RWPE2 (cell line): ENCODE results near the gene KCND2.

ENCODE experiments used
- ATAC-seq: fragments of 200-7000 bp; cut with Tn5 transposase; 3 replicates; pipeline ENCODE4 v1.9.1; 2021; ENCODE audit warnings: low read depth
- DNase-seq: peaks from one replicate; pipeline ENCODE4 v3.0.0-alpha.2; 2020; ENCODE audit warnings: low spot score
- H3K27ac ChIP-seq: fragments of 450-650 bp; 2 replicates; pipeline ENCODE4 v1.5.1; 2017; ENCODE audit warnings: mild to moderate bottlenecking; ENCODE audit not compliant: poor library complexity, severe bottlenecking
- H3K27me3 ChIP-seq: fragments of 250-450 bp; sonication (Bioruptor Pico); 2 replicates; pipeline ENCODE4 v1.5.1; 2021; ENCODE audit warnings: mild to moderate bottlenecking, moderate library complexity; ENCODE audit not compliant: insufficient read depth, poor library complexity, severe bottlenecking
- H3K36me3 ChIP-seq: fragments of 250-450 bp; sonication (Bioruptor Pico); 2 replicates; pipeline ENCODE4 v1.5.1; 2020; ENCODE audit warnings: low read depth, mild to moderate bottlenecking, moderate library complexity
- H3K4me1 ChIP-seq: fragments of 250-450 bp; sonication (Bioruptor Pico); 2 replicates; pipeline ENCODE4 v1.5.1; 2021; ENCODE audit warnings: mild to moderate bottlenecking, moderate library complexity; ENCODE audit not compliant: insufficient read depth, poor library complexity, severe bottlenecking
- H3K4me3 ChIP-seq: fragments of 250-450 bp; sonication (Bioruptor Pico); 2 replicates; pipeline ENCODE4 v1.5.1; 2021; ENCODE audit warnings: mild to moderate bottlenecking, moderate library complexity; ENCODE audit not compliant: severe bottlenecking
- H3K9me3 ChIP-seq: fragments of 250-450 bp; sonication (Bioruptor Pico); 2 replicates; pipeline ENCODE4 v1.5.1; 2021; ENCODE audit warnings: mild to moderate bottlenecking, moderate library complexity; ENCODE audit not compliant: severe bottlenecking
- TF ChIP-seq, protein P1 (sequence below): fragments of 450-650 bp; IDR thresholded peaks from one replicate; pipeline ENCODE4 v1.5.1; 2017; ENCODE audit warnings: mild to moderate bottlenecking, moderate library complexity; ENCODE audit not compliant: poor library complexity, severe bottlenecking

The KCND2 gene

DNA sequence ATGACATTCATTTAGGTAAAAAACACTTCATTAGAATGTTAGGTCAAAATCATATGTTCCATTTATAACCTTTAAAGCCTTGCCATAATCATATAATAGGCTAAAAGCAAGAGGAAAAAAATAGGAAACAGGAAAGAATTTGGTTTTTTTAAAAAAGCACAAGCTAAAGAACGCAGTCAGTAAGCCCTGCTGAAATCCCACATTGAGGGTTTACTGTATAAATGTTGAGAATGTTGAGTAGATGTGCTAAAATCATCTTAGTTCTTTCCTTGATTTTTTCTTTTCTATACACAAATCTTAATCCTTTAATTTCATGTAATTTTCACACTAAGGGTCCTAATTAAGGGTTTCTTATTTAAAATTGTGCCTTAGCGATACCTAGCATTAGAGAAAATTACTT, 452.0 kb downstream of the KCND2 start:
- TF ChIP-seq, protein P1, sequence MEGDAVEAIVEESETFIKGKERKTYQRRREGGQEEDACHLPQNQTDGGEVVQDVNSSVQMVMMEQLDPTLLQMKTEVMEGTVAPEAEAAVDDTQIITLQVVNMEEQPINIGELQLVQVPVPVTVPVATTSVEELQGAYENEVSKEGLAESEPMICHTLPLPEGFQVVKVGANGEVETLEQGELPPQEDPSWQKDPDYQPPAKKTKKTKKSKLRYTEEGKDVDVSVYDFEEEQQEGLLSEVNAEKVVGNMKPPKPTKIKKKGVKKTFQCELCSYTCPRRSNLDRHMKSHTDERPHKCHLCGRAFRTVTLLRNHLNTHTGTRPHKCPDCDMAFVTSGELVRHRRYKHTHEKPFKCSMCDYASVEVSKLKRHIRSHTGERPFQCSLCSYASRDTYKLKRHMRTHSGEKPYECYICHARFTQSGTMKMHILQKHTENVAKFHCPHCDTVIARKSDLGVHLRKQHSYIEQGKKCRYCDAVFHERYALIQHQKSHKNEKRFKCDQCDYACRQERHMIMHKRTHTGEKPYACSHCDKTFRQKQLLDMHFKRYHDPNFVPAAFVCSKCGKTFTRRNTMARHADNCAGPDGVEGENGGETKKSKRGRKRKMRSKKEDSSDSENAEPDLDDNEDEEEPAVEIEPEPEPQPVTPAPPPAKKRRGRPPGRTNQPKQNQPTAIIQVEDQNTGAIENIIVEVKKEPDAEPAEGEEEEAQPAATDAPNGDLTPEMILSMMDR = no peak
- ATAC-seq (no peak), DNase-seq (no peak)

DNA sequence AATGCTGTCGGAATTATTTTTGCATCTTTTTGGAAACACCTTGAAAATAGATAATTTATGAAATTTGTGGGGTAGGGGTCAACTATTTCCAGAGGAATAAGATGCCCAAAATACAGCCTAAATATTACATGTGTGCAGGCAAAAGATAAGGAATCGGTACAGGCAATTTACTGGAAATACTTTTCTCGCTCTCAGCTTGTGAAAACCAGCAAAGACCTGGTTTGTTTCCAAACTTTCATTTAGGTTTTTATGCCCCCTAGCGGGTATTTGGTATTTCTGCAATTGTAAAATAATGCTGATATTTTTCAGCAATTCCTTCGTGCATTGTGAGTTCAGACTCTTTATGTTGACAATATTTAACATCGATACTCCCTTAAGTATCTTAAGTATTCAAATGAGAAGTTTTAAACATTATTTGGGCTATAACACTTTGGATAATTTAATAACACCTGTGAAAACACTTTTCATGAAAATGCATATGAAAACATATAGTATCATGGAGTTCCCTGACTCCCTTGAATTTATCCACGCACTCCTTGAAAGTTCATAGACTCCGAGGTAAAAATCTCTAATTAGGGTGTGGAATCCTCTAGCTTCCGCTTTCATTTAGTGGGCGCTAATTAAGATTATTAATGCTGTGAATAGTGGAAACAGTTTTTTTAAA, 452.5 kb downstream of the KCND2 start:
- Histone ChIP-seq H3K27ac (no peak overlapping the region), H3K36me3 (no peaks in the 10 kb centered on the region), H3K9me3 (no peaks in the 10 kb centered on the region), H3K4me1 (no peaks in the 10 kb centered on the region), H3K27me3 (no peaks in the 10 kb centered on the region), H3K4me3 (no peak overlapping the region)
- DNase-seq = no peak
- TF ChIP-seq, protein P1 = peak; percentile 84
- ATAC-seq = no peak

More for the DNA sequence above, 452.0 kb downstream of the KCND2 start:
- no peaks in the 10 kb centered on the region for H3K9me3 ChIP-seq
- H3K4me3 ChIP-seq = no peak overlapping the region
- H3K27me3 ChIP-seq = no peaks in the 10 kb centered on the region
- no peaks in the 10 kb centered on the region for H3K36me3 ChIP-seq
- H3K4me1 ChIP-seq = no peaks in the 10 kb centered on the region
- H3K27ac ChIP-seq = no peak overlapping the region

DNA sequence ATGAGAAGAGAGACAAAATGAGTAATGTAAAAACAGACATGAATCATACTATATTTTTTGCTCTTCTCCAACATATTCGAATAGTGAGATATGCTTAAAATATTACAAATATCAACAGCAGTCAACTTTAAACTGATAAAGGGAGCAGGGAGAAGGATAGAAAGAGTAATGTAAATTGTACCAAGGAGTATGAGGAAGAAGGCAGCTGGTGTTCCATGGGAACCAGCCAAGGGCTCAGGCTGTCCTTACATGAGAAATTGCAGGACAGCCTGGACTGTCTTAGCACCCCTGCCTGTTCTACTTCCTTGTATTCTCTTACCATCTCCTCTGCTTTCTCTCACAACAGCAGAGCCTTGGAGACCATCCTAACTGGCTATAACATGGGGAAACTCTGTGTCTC, 456.3 kb downstream of the KCND2 start:
- Histone ChIP-seq H3K36me3 (no peaks in the 10 kb centered on the region), H3K27ac (no peak overlapping the region), H3K4me3 (no peak overlapping the region), H3K27me3 (no peaks in the 10 kb centered on the region), H3K9me3 (no peaks in the 10 kb centered on the region), H3K4me1 (no peaks in the 10 kb centered on the region)
- DNase-seq = no peak
- TF ChIP-seq, protein P1 = no peak
- peak; percentile 27; the same call in 1 of the 3 replicates for ATAC-seq

DNA sequence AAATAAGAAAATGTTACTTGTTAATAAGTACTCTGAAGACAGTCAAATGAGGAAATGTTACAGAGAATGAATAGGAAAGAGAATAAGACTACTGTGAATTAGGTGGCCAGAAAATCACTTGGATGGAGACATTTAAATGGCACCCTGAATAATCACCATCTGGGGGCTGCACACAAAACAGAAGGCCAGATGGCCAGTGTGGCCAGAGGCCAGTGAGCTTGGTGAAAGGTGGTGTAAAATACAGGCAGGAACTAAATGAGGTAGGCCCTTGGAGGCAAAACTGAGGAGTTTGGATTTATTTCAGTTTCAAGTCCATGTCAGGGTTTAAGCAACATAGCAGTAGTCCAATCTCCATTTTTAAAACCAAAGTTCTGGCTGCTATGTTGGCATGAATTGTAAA, 458.3 kb downstream of the KCND2 start:
- no peak for DNase-seq
- Histone ChIP-seq H3K4me3 (no peak overlapping the region), H3K9me3 (no peaks in the 10 kb centered on the region), H3K27me3 (no peaks in the 10 kb centered on the region), H3K27ac (no peak overlapping the region), H3K36me3 (no peaks in the 10 kb centered on the region), H3K4me1 (no peaks in the 10 kb centered on the region)
- ATAC-seq = no peak
- TF ChIP-seq, protein P1 = no peak

DNA sequence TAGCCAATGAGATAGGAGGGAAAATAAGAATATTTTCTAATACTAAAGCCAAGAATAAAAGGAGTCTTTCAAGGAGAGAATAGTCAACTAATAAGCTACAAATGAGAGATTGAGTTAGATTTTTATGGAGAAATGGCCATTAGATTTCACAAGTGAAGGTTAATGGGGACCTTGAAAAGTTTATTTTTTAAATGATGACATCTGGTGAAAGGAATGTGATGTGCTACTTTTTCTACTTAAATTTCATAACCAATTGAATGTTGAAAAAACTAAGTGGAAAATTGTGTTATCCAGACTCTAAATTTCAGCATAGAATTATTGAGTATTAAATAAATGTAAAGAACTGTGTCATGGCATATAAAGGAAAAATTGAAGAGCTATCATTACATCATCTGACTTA, 459.3 kb downstream of the KCND2 start:
- DNase-seq = no peak
- no peak overlapping the region for H3K4me3 ChIP-seq
- no peaks in the 10 kb centered on the region for H3K36me3 ChIP-seq
- TF ChIP-seq, protein P1 = no peak
- ATAC-seq = no peak
- peaks cover 2% of the 10 kb centered on the region for H3K27me3 ChIP-seq
- no peak overlapping the region for H3K27ac ChIP-seq
- no peaks in the 10 kb centered on the region for H3K4me1 ChIP-seq
- no peaks in the 10 kb centered on the region for H3K9me3 ChIP-seq
